ACHN (cell line): Measurements from ENCODE around the gene UBXN7.
"Not testable (repeated sequence)": the region's sequence is repeated elsewhere in the genome, so short reads cannot be mapped to it uniquely, and the experiment has no call there.

Experiments used
- DNase-seq: peaks from one replicate; pipeline ENCODE4 v3.0.0-alpha.2; 2015
- in situ Hi-C: cut with HindIII; loops from 2 replicates; pipeline ENCODE4 v1.10.0; 2017; ENCODE audit warnings: low sequenced_read_pairs, low pct_ligation_motif_present, low pct_unique_long_range_greater_than_20kb

UBXN7 gene

GRCh38 chr3:196378146-196378841 is 53.9 kb downstream of the UBXN7 start:
- no peak for DNase-seq
- in situ Hi-C loops = no loop called here

- in situ Hi-C loops = no loop called here
These were observed 54.9 kb downstream of the UBXN7 start for GRCh38 chr3:196377321-196377720.

GRCh38 chr3:196365736-196366135 is 66.5 kb downstream of the UBXN7 start:
- in situ Hi-C loops = no loop called here
- no peak for DNase-seq

More at GRCh38 chr3:196377321-196377720, 54.9 kb downstream of the UBXN7 start:
- DNase-seq = no peak

GRCh38 chr3:196360586-196360985 is 71.6 kb downstream of the UBXN7 start:
- in situ Hi-C loops = no loop called here

GRCh38 chr3:196358540-196358939 is 73.7 kb downstream of the UBXN7 start:
- in situ Hi-C loops, DNase-seq: not testable (repeated sequence)

More at GRCh38 chr3:196360586-196360985, 71.6 kb downstream of the UBXN7 start:
- no peak for DNase-seq

GRCh38 chr3:196357905-196358304 is 74.3 kb downstream of the UBXN7 start:
- DNase-seq = no peak
- in situ Hi-C loops = no loop called here

- no peak for DNase-seq
- in situ Hi-C loops = no loop called here
These were observed 75.7 kb downstream of the UBXN7 start for GRCh38 chr3:196356556-196356955.

- DNase-seq = no peak
- in situ Hi-C loops = no loop called here
These were observed 76.6 kb downstream of the UBXN7 start for GRCh38 chr3:196355668-196356067.

GRCh38 chr3:196354132-196354531 is 78.1 kb downstream of the UBXN7 start:
- no peak for DNase-seq

GRCh38 chr3:196351541-196351940 is 80.7 kb downstream of the UBXN7 start:
- in situ Hi-C loops = no loop called here
- DNase-seq = no peak

More at GRCh38 chr3:196354132-196354531, 78.1 kb downstream of the UBXN7 start:
- in situ Hi-C loops = no loop called here

- no peak for DNase-seq
- in situ Hi-C loops = no loop called here
These were observed 82.2 kb downstream of the UBXN7 start for GRCh38 chr3:196350067-196350466.

GRCh38 chr3:196348698-196349097 is 83.5 kb downstream of the UBXN7 start:
- in situ Hi-C loops = no loop called here
- no peak for DNase-seq

- in situ Hi-C loops = no loop called here
- DNase-seq = no peak
These were observed 87.6 kb downstream of the UBXN7 start for GRCh38 chr3:196344663-196345062.

- in situ Hi-C loops, DNase-seq: not testable (repeated sequence)
These were observed 88.3 kb downstream of the UBXN7 start for GRCh38 chr3:196343917-196344316.

GRCh38 chr3:196341137-196341536 is 91.1 kb downstream of the UBXN7 start:
- in situ Hi-C loops = no loop called here
- no peak for DNase-seq

GRCh38 chr3:196340466-196340865 is 91.8 kb downstream of the UBXN7 start:
- in situ Hi-C loops = no loop called here
- no peak for DNase-seq

- peak; percentile 46 for DNase-seq
- in situ Hi-C loops = no loop called here
These were observed 92.6 kb downstream of the UBXN7 start for GRCh38 chr3:196339493-196340254.

- in situ Hi-C loops = no loop called here
- DNase-seq = no peak
These were observed 93.2 kb downstream of the UBXN7 start for GRCh38 chr3:196339044-196339443.

- in situ Hi-C loops = no loop called here
These were observed 95.7 kb downstream of the UBXN7 start for GRCh38 chr3:196336319-196337145.

More at GRCh38 chr3:196336319-196337145, 95.7 kb downstream of the UBXN7 start:
- DNase-seq = no peak
